PC-9 (cell line): Measurements from ENCODE around the gene PHACTR1. TPM values are rescaled to one million over a fixed set of nuclear protein-coding genes. Genes with fewer than 3 reads are reported as not detected.

Experiments used
- BruUV-seq: library from RNA; stranded (reverse); fragments of 400-500 nt; replicated peaks from 2 replicates; lab custom pipeline; 2021; lab: Mats Ljungman, UMichigan
- CTCF ChIA-PET: fragments of 300-600 bp; sonication (Branson Sonifier 250); formaldehyde crosslinking; loops from one replicate; lab custom pipeline; 2022; ENCODE audit warnings: antibody characterized with exemption; lab: Charles Lee
- POLR2A ChIA-PET: fragments of 300-600 bp; sonication (Branson Sonifier 250); formaldehyde crosslinking; loops from one replicate; lab custom pipeline; 2022; ENCODE audit warnings: antibody characterized with exemption; ENCODE audit not compliant: unreplicated experiment; lab: Charles Lee
- DNase-seq, 2 experiments: peaks; one replicate each; pipeline versions ENCODE4 v3.0.0 to v3.0.0-alpha.2; 2015 to 2022; ENCODE audit warnings: mixed read lengths in 1 of 2
- H2AFZ ChIP-seq: fragments of 200-600 bp; sonication (generic); 2 replicates; pipeline ENCODE4 v1.8.1; 2017; ENCODE audit warnings: antibody characterized with exemption
- H3F3A ChIP-seq: fragments of 200-600 bp; sonication (generic); 2 replicates; pipeline ENCODE4 v1.8.1; 2017; ENCODE audit warnings: antibody characterized with exemption, mild to moderate bottlenecking, low read depth; ENCODE audit not compliant: insufficient read depth
- H3K27ac ChIP-seq: fragments of 200-600 bp; sonication (generic); 2 replicates; pipeline ENCODE4 v1.6.1; 2016; ENCODE audit warnings: mixed run types
- H3K27me3 ChIP-seq: fragments of 200-600 bp; sonication (generic); 2 replicates; pipeline ENCODE4 v1.6.1; 2016; ENCODE audit warnings: low read depth, mixed run types; ENCODE audit not compliant: insufficient read depth
- H3K36me3 ChIP-seq: fragments of 200-600 bp; sonication (generic); 2 replicates; pipeline ENCODE4 v1.6.1; 2016; ENCODE audit warnings: low read depth, mixed run types
- H3K4me1 ChIP-seq: fragments of 200-600 bp; sonication (generic); replicated peaks from 2 replicates; pipeline ENCODE4 v1.6.1; 2016; ENCODE audit warnings: mixed run types; ENCODE audit not compliant: insufficient read depth
- H3K4me2 ChIP-seq: fragments of 200-600 bp; sonication (generic); 2 replicates; pipeline ENCODE4 v1.6.1; 2017; ENCODE audit warnings: mixed run types
- H3K4me3 ChIP-seq: fragments of 200-600 bp; sonication (generic); 2 replicates; pipeline ENCODE4 v1.6.1; 2016; ENCODE audit warnings: mixed run types
- H3K79me2 ChIP-seq: fragments of 200-600 bp; sonication (generic); 2 replicates; pipeline ENCODE4 v1.6.1; 2017; ENCODE audit warnings: low read depth, mixed run types
- H3K9me2 ChIP-seq: fragments of 200-600 bp; sonication (generic); 2 replicates; pipeline ENCODE4 v1.8.1; 2017; ENCODE audit warnings: mild to moderate bottlenecking; ENCODE audit not compliant: insufficient read depth
- H3K9me3 ChIP-seq: fragments of 200-600 bp; sonication (generic); 2 replicates; pipeline ENCODE4 v1.8.1; 2016; ENCODE audit warnings: low read depth; ENCODE audit not compliant: insufficient read depth
- H4K20me1 ChIP-seq: fragments of 200-600 bp; sonication (generic); 2 replicates; pipeline ENCODE4 v1.8.1; 2017; ENCODE audit not compliant: insufficient read depth
- EZH2 ChIP-seq: fragments of 200-600 bp; sonication (generic); IDR thresholded peaks from 2 replicates; pipeline ENCODE4 v1.8.0; 2017; ENCODE audit warnings: antibody characterized with exemption, low read depth
- intact Hi-C: fragments of 100-400 bp; cut with micrococcal nuclease; formaldehyde crosslinking; loops from one replicate; pipeline ENCODE4 v1.10.0; 2022; ENCODE audit not compliant: unreplicated experiment
- total RNA-seq: library from RNA; stranded (reverse); gene quantifications from 2 replicates; pipeline ENCODE4 v1.2.3, GENCODE V29; 2021
- TF ChIP-seq, protein P1 (sequence below): fragments of 200-600 bp; sonication (generic); conservative IDR thresholded peaks from 2 replicates; pipeline ENCODE4 v1.6.1; 2017; ENCODE audit warnings: mixed run types, antibody characterized with exemption, mild to moderate bottlenecking, moderate library complexity

PHACTR1 gene
- total RNA-seq, 1 experiment from 2014 or later = not detected

- CTCF ChIA-PET = no interaction called here
These were observed 85.9 kb downstream of the PHACTR1 start for GRCh38 chr6:12802440-12802839.

DNA sequence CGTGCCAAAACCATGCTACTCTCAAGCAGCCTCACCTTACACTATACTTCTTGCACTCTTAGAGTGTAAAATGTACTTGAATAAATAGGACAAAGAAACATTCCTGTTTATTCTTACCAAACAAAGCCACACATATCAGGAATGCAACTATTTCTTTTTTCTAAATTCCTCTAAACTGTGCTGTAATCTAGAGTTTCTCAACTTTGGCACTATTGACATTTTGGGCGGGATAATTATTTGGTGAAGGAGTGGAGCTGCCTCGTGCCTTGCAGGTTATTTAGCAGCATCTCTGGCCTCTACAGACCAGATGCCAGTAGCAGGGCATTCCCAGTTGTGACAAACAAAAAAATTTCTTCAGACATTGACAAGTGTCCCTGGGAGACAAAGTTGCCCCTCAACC, 86.9 kb downstream of the PHACTR1 start:
- BruUV-seq = no TSS peak
- H3K27me3 ChIP-seq = 0 out of 2 replicates have a peak, but pooled peaks cover 12% of the 10 kb centered on the region
- H3K4me1 ChIP-seq = no peaks in the 10 kb centered on the region
- no peaks in the 10 kb centered on the region for H3K9me3 ChIP-seq
- H3K27ac ChIP-seq = no peak overlapping the region
- H3K4me3 ChIP-seq = no peak overlapping the region
- no peak overlapping the region for H3K4me2 ChIP-seq
- no peaks in the 10 kb centered on the region for H4K20me1 ChIP-seq
- H3F3A ChIP-seq = no peaks in the 10 kb centered on the region
- H3K9me2 ChIP-seq = no peaks in the 10 kb centered on the region
- CTCF ChIA-PET = no interaction called here
- POLR2A ChIA-PET = no interaction called here
- H2AFZ ChIP-seq = no peak overlapping the region
- no peak for DNase-seq
- intact Hi-C loops = no loop called here
- H3K79me2 ChIP-seq = no peaks in the 10 kb centered on the region
- TF ChIP-seq EZH2 = no peak
- TF ChIP-seq, protein P1, sequence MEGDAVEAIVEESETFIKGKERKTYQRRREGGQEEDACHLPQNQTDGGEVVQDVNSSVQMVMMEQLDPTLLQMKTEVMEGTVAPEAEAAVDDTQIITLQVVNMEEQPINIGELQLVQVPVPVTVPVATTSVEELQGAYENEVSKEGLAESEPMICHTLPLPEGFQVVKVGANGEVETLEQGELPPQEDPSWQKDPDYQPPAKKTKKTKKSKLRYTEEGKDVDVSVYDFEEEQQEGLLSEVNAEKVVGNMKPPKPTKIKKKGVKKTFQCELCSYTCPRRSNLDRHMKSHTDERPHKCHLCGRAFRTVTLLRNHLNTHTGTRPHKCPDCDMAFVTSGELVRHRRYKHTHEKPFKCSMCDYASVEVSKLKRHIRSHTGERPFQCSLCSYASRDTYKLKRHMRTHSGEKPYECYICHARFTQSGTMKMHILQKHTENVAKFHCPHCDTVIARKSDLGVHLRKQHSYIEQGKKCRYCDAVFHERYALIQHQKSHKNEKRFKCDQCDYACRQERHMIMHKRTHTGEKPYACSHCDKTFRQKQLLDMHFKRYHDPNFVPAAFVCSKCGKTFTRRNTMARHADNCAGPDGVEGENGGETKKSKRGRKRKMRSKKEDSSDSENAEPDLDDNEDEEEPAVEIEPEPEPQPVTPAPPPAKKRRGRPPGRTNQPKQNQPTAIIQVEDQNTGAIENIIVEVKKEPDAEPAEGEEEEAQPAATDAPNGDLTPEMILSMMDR = no peak
- H3K36me3 ChIP-seq = no peaks in the 10 kb centered on the region

More at GRCh38 chr6:12802440-12802839, 85.9 kb downstream of the PHACTR1 start:
- H3K9me3 ChIP-seq = no peaks in the 10 kb centered on the region
- TF ChIP-seq, protein P1 = no peak
- TF ChIP-seq EZH2 = no peak
- no peak overlapping the region for H3K4me3 ChIP-seq
- H2AFZ ChIP-seq = no peak overlapping the region
- no peaks in the 10 kb centered on the region for H3K9me2 ChIP-seq
- POLR2A ChIA-PET = no interaction called here
- no peaks in the 10 kb centered on the region for H3K36me3 ChIP-seq
- no TSS peak for BruUV-seq
- H3K4me1 ChIP-seq = no peaks in the 10 kb centered on the region
- H4K20me1 ChIP-seq = no peaks in the 10 kb centered on the region
- H3K4me2 ChIP-seq = no peak overlapping the region
- no peaks in the 10 kb centered on the region for H3K79me2 ChIP-seq
- H3K27ac ChIP-seq = no peak overlapping the region
- H3K27me3 ChIP-seq = 0 out of 2 replicates have a peak, but pooled peaks cover 12% of the 10 kb centered on the region
- DNase-seq = no peak
- no peaks in the 10 kb centered on the region for H3F3A ChIP-seq
- intact Hi-C loops = no loop called here

GRCh38 chr6:12804952-12805645, 88.5 kb downstream of the PHACTR1 start:
- Histone ChIP-seq H3K9me2 (no peaks in the 10 kb centered on the region), H3K36me3 (no peaks in the 10 kb centered on the region), H3K4me2 (no peak overlapping the region), H3K9me3 (no peaks in the 10 kb centered on the region), H3K79me2 (no peaks in the 10 kb centered on the region), H4K20me1 (no peaks in the 10 kb centered on the region), H3K4me3 (no peak overlapping the region), H3K27ac (no peak overlapping the region), H3K27me3 (0 out of 2 replicates have a peak, but pooled peaks cover 12% of the 10 kb centered on the region), H3F3A (no peaks in the 10 kb centered on the region), H3K4me1 (no peaks in the 10 kb centered on the region), H2AFZ (no peak overlapping the region)
- POLR2A ChIA-PET = no interaction called here
- intact Hi-C loops = no loop called here
- no peak for TF ChIP-seq EZH2
- TF ChIP-seq, protein P1 = no peak
- CTCF ChIA-PET = no interaction called here
- no peak for DNase-seq
- no TSS peak for BruUV-seq
